ENCODE data around the gene PATL1. TPM values are rescaled to one million over a fixed set of nuclear protein-coding genes. Genes with fewer than 3 reads are reported as not detected.

Gene PATL1
- total RNA-seq, 1 experiment from 2014 or later = 57.0 TPM

DNA sequence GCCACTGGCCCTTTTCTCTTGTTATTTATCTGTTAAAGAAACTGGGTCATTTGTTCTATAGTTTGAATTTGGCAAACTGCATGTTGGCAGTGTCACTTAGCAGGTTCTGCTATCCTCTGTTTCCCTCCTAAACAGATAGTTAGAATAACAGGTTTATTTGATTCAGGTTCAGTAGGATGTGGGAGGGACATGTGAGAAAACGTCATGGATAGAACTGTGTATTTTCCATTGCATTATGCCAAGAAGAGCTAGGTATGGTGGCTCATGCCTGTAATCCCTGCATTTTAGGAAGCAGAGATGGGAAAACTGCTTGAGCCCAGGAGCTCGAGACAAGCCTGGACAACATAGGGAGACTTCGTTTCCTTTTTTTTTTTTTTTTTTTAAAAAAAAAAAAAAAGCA lies 24.3 kb downstream of the PATL1 start:
- CTCF ChIA-PET = interaction anchor here (0.6 kb wide), 2 partner anchors 9 to 38 kb away, joined by 5 to 13 read pairs; no protein-coding TSS in a partner anchor
- in situ Hi-C loops (cut with HindIII; ENCODE audit: low pct_unique_long_range_greater_than_20kb, low sequenced_read_pairs) (no loop called here), intact Hi-C loops (cut with micrococcal nuclease; ENCODE audit: unreplicated experiment) (no loop called here)
- ATAC-seq (no peak), DNase-seq (ENCODE audit: low read depth, low spot score) (no peak)
- no peak overlapping the region for H3K4me3 ChIP-seq (ENCODE audit: low read depth in 2 of 2, low read length in 2 of 2)
- H3K9me3 ChIP-seq (ENCODE audit: control insufficient read depth, insufficient read depth, low read depth, low read length) = no peaks in the 10 kb centered on the region
- peaks cover 58% of the 10 kb centered on the region for H3K36me3 ChIP-seq (ENCODE audit: control insufficient read depth, insufficient read depth, low read length)
- no TSS peak for BruUV-seq (replicated peaks)
- H3K4me1 ChIP-seq (ENCODE audit: control insufficient read depth, insufficient read depth, low read length) = no peaks in the 10 kb centered on the region
- no peak for TF ChIP-seq TCF7L2 (IDR thresholded peaks at IDR 0.05; ENCODE audit: low read depth, low read length)
- TF ChIP-seq, protein P1, sequence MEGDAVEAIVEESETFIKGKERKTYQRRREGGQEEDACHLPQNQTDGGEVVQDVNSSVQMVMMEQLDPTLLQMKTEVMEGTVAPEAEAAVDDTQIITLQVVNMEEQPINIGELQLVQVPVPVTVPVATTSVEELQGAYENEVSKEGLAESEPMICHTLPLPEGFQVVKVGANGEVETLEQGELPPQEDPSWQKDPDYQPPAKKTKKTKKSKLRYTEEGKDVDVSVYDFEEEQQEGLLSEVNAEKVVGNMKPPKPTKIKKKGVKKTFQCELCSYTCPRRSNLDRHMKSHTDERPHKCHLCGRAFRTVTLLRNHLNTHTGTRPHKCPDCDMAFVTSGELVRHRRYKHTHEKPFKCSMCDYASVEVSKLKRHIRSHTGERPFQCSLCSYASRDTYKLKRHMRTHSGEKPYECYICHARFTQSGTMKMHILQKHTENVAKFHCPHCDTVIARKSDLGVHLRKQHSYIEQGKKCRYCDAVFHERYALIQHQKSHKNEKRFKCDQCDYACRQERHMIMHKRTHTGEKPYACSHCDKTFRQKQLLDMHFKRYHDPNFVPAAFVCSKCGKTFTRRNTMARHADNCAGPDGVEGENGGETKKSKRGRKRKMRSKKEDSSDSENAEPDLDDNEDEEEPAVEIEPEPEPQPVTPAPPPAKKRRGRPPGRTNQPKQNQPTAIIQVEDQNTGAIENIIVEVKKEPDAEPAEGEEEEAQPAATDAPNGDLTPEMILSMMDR (IDR thresholded peaks at IDR 0.05) = no peak
- TF ChIP-seq POLR2AphosphoS5 (IDR thresholded peaks at IDR 0.05; ENCODE audit: low read depth, low read length) = no peak
- TF ChIP-seq, protein P2, sequence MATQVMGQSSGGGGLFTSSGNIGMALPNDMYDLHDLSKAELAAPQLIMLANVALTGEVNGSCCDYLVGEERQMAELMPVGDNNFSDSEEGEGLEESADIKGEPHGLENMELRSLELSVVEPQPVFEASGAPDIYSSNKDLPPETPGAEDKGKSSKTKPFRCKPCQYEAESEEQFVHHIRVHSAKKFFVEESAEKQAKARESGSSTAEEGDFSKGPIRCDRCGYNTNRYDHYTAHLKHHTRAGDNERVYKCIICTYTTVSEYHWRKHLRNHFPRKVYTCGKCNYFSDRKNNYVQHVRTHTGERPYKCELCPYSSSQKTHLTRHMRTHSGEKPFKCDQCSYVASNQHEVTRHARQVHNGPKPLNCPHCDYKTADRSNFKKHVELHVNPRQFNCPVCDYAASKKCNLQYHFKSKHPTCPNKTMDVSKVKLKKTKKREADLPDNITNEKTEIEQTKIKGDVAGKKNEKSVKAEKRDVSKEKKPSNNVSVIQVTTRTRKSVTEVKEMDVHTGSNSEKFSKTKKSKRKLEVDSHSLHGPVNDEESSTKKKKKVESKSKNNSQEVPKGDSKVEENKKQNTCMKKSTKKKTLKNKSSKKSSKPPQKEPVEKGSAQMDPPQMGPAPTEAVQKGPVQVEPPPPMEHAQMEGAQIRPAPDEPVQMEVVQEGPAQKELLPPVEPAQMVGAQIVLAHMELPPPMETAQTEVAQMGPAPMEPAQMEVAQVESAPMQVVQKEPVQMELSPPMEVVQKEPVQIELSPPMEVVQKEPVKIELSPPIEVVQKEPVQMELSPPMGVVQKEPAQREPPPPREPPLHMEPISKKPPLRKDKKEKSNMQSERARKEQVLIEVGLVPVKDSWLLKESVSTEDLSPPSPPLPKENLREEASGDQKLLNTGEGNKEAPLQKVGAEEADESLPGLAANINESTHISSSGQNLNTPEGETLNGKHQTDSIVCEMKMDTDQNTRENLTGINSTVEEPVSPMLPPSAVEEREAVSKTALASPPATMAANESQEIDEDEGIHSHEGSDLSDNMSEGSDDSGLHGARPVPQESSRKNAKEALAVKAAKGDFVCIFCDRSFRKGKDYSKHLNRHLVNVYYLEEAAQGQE (IDR thresholded peaks at IDR 0.05; ENCODE audit: insufficient read depth in 1 of 2, low read depth in 2 of 2, low read length in 1 of 2) = no peak
- no peak for TF ChIP-seq SIN3A (IDR thresholded peaks at IDR 0.05; ENCODE audit: borderline replicate concordance, insufficient read depth, low read depth, low read length)
- POLR2A ChIA-PET = no interaction called here
- H3K27me3 ChIP-seq (ENCODE audit: control insufficient read depth, insufficient read depth, low read length) = no peaks in the 10 kb centered on the region
- H3K27ac ChIP-seq (ENCODE audit: low read length) = no peak overlapping the region

DNA sequence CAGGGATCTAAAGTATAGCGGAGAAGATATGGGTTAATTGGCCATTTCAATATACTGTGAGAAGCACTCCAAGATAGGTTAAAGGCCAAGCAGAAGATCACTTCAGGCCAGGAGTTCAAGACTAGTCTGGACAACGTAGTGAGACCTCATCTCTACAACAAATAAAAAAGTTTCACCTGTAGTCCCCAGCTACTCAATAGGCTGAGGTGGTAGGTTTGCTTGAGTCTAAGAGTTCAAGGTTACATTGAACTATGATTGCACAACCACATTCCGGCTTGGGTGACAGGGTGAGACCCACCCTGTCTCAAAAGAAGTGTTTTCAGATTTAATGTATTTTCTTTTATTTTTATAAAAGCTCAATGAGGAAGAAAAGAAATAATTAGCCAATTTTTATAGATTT lies 25.4 kb downstream of the PATL1 start:
- BruUV-seq (replicated peaks) = no TSS peak
- no peaks in the 10 kb centered on the region for H3K27me3 ChIP-seq (ENCODE audit: control insufficient read depth, insufficient read depth, low read length)
- in situ Hi-C loops (cut with HindIII; ENCODE audit: low pct_unique_long_range_greater_than_20kb, low sequenced_read_pairs) = no loop called here
- intact Hi-C loops (cut with micrococcal nuclease; ENCODE audit: unreplicated experiment) = no loop called here
- H3K36me3 ChIP-seq (ENCODE audit: control insufficient read depth, insufficient read depth, low read length) = peaks cover 55% of the 10 kb centered on the region
- no peak overlapping the region for H3K27ac ChIP-seq (ENCODE audit: low read length)
- ATAC-seq = no peak
- no peaks in the 10 kb centered on the region for H3K4me1 ChIP-seq (ENCODE audit: control insufficient read depth, insufficient read depth, low read length)
- no peaks in the 10 kb centered on the region for H3K9me3 ChIP-seq (ENCODE audit: control insufficient read depth, insufficient read depth, low read depth, low read length)
- ChIA-PET POLR2A (no interaction called here), CTCF (no interaction called here)
- TF ChIP-seq, protein P1 (IDR thresholded peaks at IDR 0.05) = no peak
- TF ChIP-seq, protein P2 (IDR thresholded peaks at IDR 0.05; ENCODE audit: insufficient read depth in 1 of 2, low read depth in 2 of 2, low read length in 1 of 2) = no peak
- TF ChIP-seq TCF7L2 (IDR thresholded peaks at IDR 0.05; ENCODE audit: low read depth, low read length) (no peak), POLR2AphosphoS5 (IDR thresholded peaks at IDR 0.05; ENCODE audit: low read depth, low read length) (no peak), SIN3A (IDR thresholded peaks at IDR 0.05; ENCODE audit: borderline replicate concordance, insufficient read depth, low read depth, low read length) (no peak)
- no peak overlapping the region for H3K4me3 ChIP-seq (ENCODE audit: low read depth in 2 of 2, low read length in 2 of 2)
- no peak for DNase-seq (ENCODE audit: low read depth, low spot score)

All from Panc1 (cell line).